H4 (cell line): ENCODE data around the gene MYOF. TPM values are rescaled to one million over a fixed set of nuclear protein-coding genes. Genes with fewer than 3 reads are reported as not detected.

Source experiments
- total RNA-seq: library from RNA; depleted of rRNA; stranded (reverse); fragments of >200 nt; shearing (Covaris generic); gene quantifications from 2 replicates; pipeline ENCODE4 v1.2.3, GENCODE V29; 2014; rRNA removed

MYOF gene
- total RNA-seq, 1 experiment from 2014 or later, result 30.2 TPM

Other genes starting within 250 kb of the MYOF start
- 62.2 and 69.9 TPM in 2 replicates for gene CEP55, start 14.3 kb upstream of the MYOF start, total RNA-seq
- not detected in 2 replicates for gene FFAR4, start 84.3 kb upstream of the MYOF start, total RNA-seq
- gene RBP4, start 118.9 kb upstream of the MYOF start, total RNA-seq, result 0.56 TPM in 1 of 2 replicates, not detected in the other
- not detected in 2 replicates for gene PDE6C, start 130.2 kb upstream of the MYOF start, total RNA-seq
- 0.74 and 2.0 TPM in 2 replicates for gene FRA10AC1, start 220.3 kb upstream of the MYOF start, total RNA-seq